HepG2 (cell line): ENCODE measurements around the gene RSAD1. TPM values are rescaled to one million over a fixed set of nuclear protein-coding genes. Genes with fewer than 3 reads are reported as not detected.

Experiments used
- ATAC-seq: fragments of 200-7000 bp; cut with Tn5 transposase; 3 replicates; pipeline ENCODE4 v1.9.1; 2020; ENCODE audit warnings: mild to moderate bottlenecking, moderate library complexity
- BruUV-seq: library from RNA; stranded (reverse); fragments of 400-500 nt; replicated peaks from 2 replicates; lab custom pipeline; 2021; lab: Mats Ljungman, UMichigan
- CTCF ChIA-PET: fragments of 300-600 bp; formaldehyde crosslinking; extraction: SDS; loops from one replicate; lab custom pipeline; 2021; ENCODE audit warnings: low total read pairs, inconsistent platforms, low intra/inter-chr PET ratio; lab: Yijun Ruan, JAX
- POLR2A ChIA-PET: fragments of 350-600 bp; sonication (Branson Sonifier 250); formaldehyde crosslinking; loops from one replicate; lab custom pipeline; 2020; ENCODE audit warnings: antibody characterized with exemption, inconsistent platforms; lab: Yijun Ruan, JAX
- DNase-seq: peaks from one replicate; pipeline ENCODE4 v3.0.0-alpha.2; 2015; ENCODE audit warnings: low spot score
- FAIRE-seq: peaks from 3 replicates; lab custom pipeline; 2011; peaks lifted over from hg19 to GRCh38; lab: Jason Lieb, UNC
- H2AFZ ChIP-seq: one replicate; pipeline ENCODE4 v1.6.1; 2011; ENCODE audit warnings: low read length, inconsistent platforms
- H3K27ac ChIP-seq: fragments of 300-600 bp; 3 replicates; pipeline ENCODE4 v1.8.0; 2011; ENCODE audit warnings: mixed run types, mild to moderate bottlenecking, mixed read lengths, low read length, inconsistent platforms; ENCODE audit not compliant: insufficient read depth; ENCODE audit errors: extremely low read length
- H3K27me3 ChIP-seq, 2 experiments: fragments of 200-600 bp in 1 of 2; 2 replicates in 1 of 2; 3 replicates in 1 of 2; pipeline versions ENCODE4 v1.6.0 to v1.8.0; 2011; ENCODE audit warnings: low read length in 2 of 2, mild to moderate bottlenecking in 2 of 2, moderate library complexity in 2 of 2, inconsistent platforms in 1 of 2; ENCODE audit not compliant: insufficient read depth in 2 of 2, control insufficient read depth in 1 of 2
- H3K36me3 ChIP-seq, 2 experiments: fragments of 200-600 bp in 1 of 2; replicated peaks in 1 of 2; 2 replicates in 1 of 2; 3 replicates in 1 of 2; pipeline versions ENCODE4 v1.5.1 to v1.8.0; 2011; ENCODE audit warnings: low read length in 2 of 2, inconsistent platforms in 1 of 2; ENCODE audit not compliant: insufficient read depth in 2 of 2, control insufficient read depth in 1 of 2
- H3K4me1 ChIP-seq: 2 replicates; pipeline ENCODE4 v1.5.1; 2012; ENCODE audit warnings: low read length, inconsistent platforms; ENCODE audit not compliant: insufficient read depth
- H3K4me2 ChIP-seq: 2 replicates; pipeline ENCODE4 v1.6.0; 2011; ENCODE audit warnings: low read depth, low read length, inconsistent platforms
- H3K4me3 ChIP-seq, 3 experiments: fragments of 200-600 bp in 1 of 3; sonication (generic), shearing (Covaris generic) in 1 of 3; replicated peaks in 1 of 3; 2 replicates each; pipeline ENCODE4 v1.5.1; 2011 to 2016; ENCODE audit warnings: low read length in 3 of 3, inconsistent platforms in 2 of 3, low read depth in 2 of 3, mild to moderate bottlenecking in 2 of 3, control low read depth in 1 of 3, mixed read lengths in 1 of 3; ENCODE audit not compliant: insufficient read depth in 1 of 3
- H3K79me2 ChIP-seq: one replicate; pipeline ENCODE4 v1.6.1; 2011; ENCODE audit warnings: low read length, inconsistent platforms; ENCODE audit not compliant: insufficient read depth
- H3K9ac ChIP-seq: 2 replicates; pipeline ENCODE4 v1.6.0; 2011; ENCODE audit warnings: mild to moderate bottlenecking, low read depth, low read length, inconsistent platforms; ENCODE audit not compliant: insufficient read depth
- H3K9me3 ChIP-seq: 2 replicates; pipeline ENCODE4 v1.5.1; 2012; ENCODE audit warnings: mild to moderate bottlenecking, low read length
- H4K20me1 ChIP-seq: 2 replicates; pipeline ENCODE4 v1.6.0; 2011; ENCODE audit warnings: inconsistent platforms, mild to moderate bottlenecking, low read length, moderate library complexity; ENCODE audit not compliant: insufficient read depth
- IKZF1 ChIP-seq: fragments of 450-650 bp; IDR thresholded peaks from 2 replicates; pipeline ENCODE4 v1.7.1; 2016
- SNAI1 ChIP-seq: sonication (generic); formaldehyde crosslinking; IDR thresholded peaks from 2 replicates; pipeline ENCODE4 v1.5.0; 2020; ENCODE audit warnings: mild to moderate bottlenecking, missing genetic modification reagents, borderline replicate concordance
- TEF ChIP-seq: sonication (generic); formaldehyde crosslinking; IDR thresholded peaks from 2 replicates; pipeline ENCODE4 v1.5.0; 2020; ENCODE audit warnings: missing genetic modification reagents
- ZKSCAN1 ChIP-seq: fragments of 150-350 bp; IDR thresholded peaks from 2 replicates; pipeline ENCODE4 v1.6.1; 2014; ENCODE audit warnings: low read length
- ZNF205 ChIP-seq: IDR thresholded peaks from 2 replicates; pipeline ENCODE4 v1.6.1; 2018; ENCODE audit warnings: missing biosample characterization, missing genetic modification reagents
- ZNF605 ChIP-seq: sonication (generic); formaldehyde crosslinking; IDR thresholded peaks from 2 replicates; pipeline ENCODE4 v1.8.0; 2022; ENCODE audit warnings: mild to moderate bottlenecking, missing genetic modification reagents
- ZNF746 ChIP-seq: sonication (generic); formaldehyde crosslinking; IDR thresholded peaks from 2 replicates; pipeline ENCODE4 v1.8.0; 2022; ENCODE audit warnings: mild to moderate bottlenecking, missing genetic modification reagents
- WGBS: methylation state at CpG from one replicate; pipeline ENCODE4 v1.1.6; 2017; ENCODE audit warnings: low lambda C conversion rate; 5-methylcytosine and 5-hydroxymethylcytosine counted together
- in situ Hi-C: cut with HindIII; loops from 2 replicates; pipeline ENCODE4 v1.10.0; 2017; ENCODE audit warnings: low pct_unique_long_range_greater_than_20kb; ENCODE audit not compliant: extremely low pct_ligation_motif_present
- intact Hi-C: fragments of 100-400 bp; cut with micrococcal nuclease; formaldehyde crosslinking; loops from one replicate; pipeline ENCODE4 v1.10.0; 2022; ENCODE audit not compliant: unreplicated experiment
- polyA plus RNA-seq, 8 experiments: library from polyadenylated mRNA; depleted of rRNA in 3 of 8; stranded (reverse) in 7 of 8; unstranded in 1 of 8; fragments of >200 nt; fragmentation: Illumina TruSeq in 4 of 8; extraction: Trizol in 4 of 8; gene quantifications; 2 replicates each; pipeline versions ENCODE4 v1.2.1 to v1.2.3, GENCODE V29; 2011 to 2016; ENCODE audit warnings: low read depth in 4 of 8, missing spikeins in 1 of 8, mixed read lengths in 1 of 8; ENCODE audit not compliant: insufficient read depth in 1 of 8
- total RNA-seq, 5 experiments: library from RNA; depleted of rRNA; stranded (reverse); fragments of >200 nt; fragmentation: Illumina TruSeq; extraction: Trizol; gene quantifications; 2 replicates each; pipeline ENCODE4 v1.2.3, GENCODE V29; 2016; ENCODE audit warnings: low read depth in 1 of 5

Gene RSAD1
- total and polyA plus RNA-seq, 2 of the 13 experiments (the other 11 are each of a cell fraction or from before 2014, with no cell fraction given): 22.7 to 27.7 TPM

- TF ChIP-seq ZNF205 (CRISPR knock-in tag) (no peak), TEF (CRISPR knock-in tag) (no peak), SNAI1 (CRISPR knock-in tag) (no peak), ZNF605 (CRISPR knock-in tag) (no peak), ZNF746 (CRISPR knock-in tag) (no peak)
These were observed 24.8 kb upstream of the RSAD1 start (continued) for GRCh38 chr17:50453901-50454300.

- DNase-seq (no peak), ATAC-seq (no peak), FAIRE-seq (no peak)
- no peak overlapping the region for H3K4me2 ChIP-seq
- H3K9me3 ChIP-seq: no peaks in the 10 kb centered on the region
- H3K4me1 ChIP-seq: peaks cover 24% of the 10 kb centered on the region
- no peak overlapping the region for H3K27ac ChIP-seq
- peaks cover 10 to 20% of the 10 kb centered on the region in 2 experiments; a peak in 4 of 5 replicates for H3K36me3 ChIP-seq
- POLR2A ChIA-PET: interaction anchor here (1.0 to 2.4 kb wide), 5 partner anchors 17 to 31 kb away, joined by 3 to 14 read pairs (median 10); partner anchors contain the start of gene ACSF2
- H3K79me2 ChIP-seq: no peaks in the 10 kb centered on the region
- H4K20me1 ChIP-seq: no peaks in the 10 kb centered on the region; the same call in 1 of the 2 replicates
- H3K27me3 ChIP-seq: no peaks in the 10 kb centered on the region
- CTCF ChIA-PET: no interaction called here
- in situ Hi-C loops: no loop called here
- intact Hi-C loops: no loop called here
- no peak overlapping the region for H3K9ac ChIP-seq
- 97% methylated on average over 4 of the region's 4 CpGs for WGBS
- TF ChIP-seq IKZF1 (no peak), ZKSCAN1 (peak; percentile 63; the same call in 1 of the 2 replicates)
- H3K4me3 ChIP-seq: no peak overlapping the region
- no peak overlapping the region for H2AFZ ChIP-seq
- no TSS peak for BruUV-seq
These were observed 21.0 kb upstream of the RSAD1 start for GRCh38 chr17:50457621-50458020.
